ENCODE measurements around the gene RNASEH2A.
A peak's percentile ranks its signal among the peaks of the same experiment; 100 is the strongest.

DNA sequence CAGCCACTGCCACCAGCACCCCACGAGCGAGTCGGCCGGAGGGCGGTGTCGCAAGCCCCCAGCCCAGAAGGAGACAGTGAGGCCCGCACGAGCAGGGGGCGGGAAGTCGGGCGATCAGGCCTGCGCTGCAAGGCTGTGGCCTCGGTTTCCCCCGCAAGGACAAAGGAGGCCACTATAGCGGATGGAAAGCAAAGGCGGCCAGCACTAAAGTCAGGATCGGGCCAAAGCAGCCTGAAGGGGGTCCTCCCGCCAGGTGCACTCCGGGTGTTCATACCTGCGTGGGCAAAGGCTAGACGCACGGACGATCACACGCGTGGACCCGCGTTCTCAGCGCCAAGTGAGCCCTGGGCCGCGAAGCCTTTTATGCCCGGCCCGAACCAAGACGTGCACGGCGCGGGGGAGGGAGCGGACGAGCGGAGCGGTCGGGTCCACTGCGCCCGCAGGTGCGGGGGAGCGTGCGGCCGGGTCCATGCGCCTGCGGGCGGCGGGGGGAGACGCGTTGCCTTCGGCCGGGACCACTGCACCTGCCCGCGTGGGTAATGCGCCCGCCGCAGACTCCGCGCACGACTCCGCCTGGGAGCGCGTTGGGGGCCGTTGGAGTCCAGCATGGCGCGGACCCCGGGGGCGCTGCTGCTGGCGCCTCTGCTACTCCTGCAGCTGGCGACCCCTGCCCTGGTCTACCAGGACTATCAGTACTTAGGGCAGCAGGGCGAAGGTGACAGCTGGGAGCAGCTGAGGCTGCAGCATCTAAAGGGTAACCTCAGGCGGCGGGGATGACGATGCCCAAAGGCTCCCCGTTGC is 4.7 kb upstream of the RNASEH2A start, which contains the start of the genes PRDX2 and THSD8:
- TF ChIP-seq POLR2A (IDR thresholded peaks at IDR 0.05), result peak; percentile 95
- TF ChIP-seq CTCF (IDR thresholded peaks at IDR 0.05), result peak in 4 of 6 experiments; percentile 3 to 24 (median 13)

Measured in adrenal gland (tissue), 5 donors.